T-helper 2 cell treated with Interferon-gamma antibody and Interleukin-4, amounts not matched to agents 5 μg/mL and 100 μg/mL, for 36 hours (primary cell): Measurements from ENCODE around the gene TTC14.
A peak's percentile ranks its signal among the peaks of the same experiment; 100 is the strongest.
"Not testable (repeated sequence)": the region's sequence is repeated elsewhere in the genome, so short reads cannot be mapped to it uniquely, and the experiment has no call there.

Experiments
- DNase-seq: peaks from one replicate; pipeline ENCODE4 v3.0.0; 2021; ENCODE audit warnings: low spot score
- H3K27ac Mint-ChIP-seq: one replicate; pipeline ENCODE4 v1.8.0; 2021; ENCODE audit warnings: mild to moderate bottlenecking, mixed read lengths
- H3K27me3 Mint-ChIP-seq: one replicate; pipeline ENCODE4 v1.8.0; 2021; ENCODE audit warnings: low read depth, mixed read lengths
- H3K36me3 Mint-ChIP-seq: one replicate; pipeline ENCODE4 v1.8.0; 2021; ENCODE audit warnings: low read depth, mixed read lengths
- H3K4me1 Mint-ChIP-seq: one replicate; pipeline ENCODE4 v1.8.0; 2021; ENCODE audit warnings: low read depth, mixed read lengths
- H3K4me3 Mint-ChIP-seq: one replicate; pipeline ENCODE4 v1.8.0; 2022; ENCODE audit warnings: mild to moderate bottlenecking, moderate library complexity, mixed read lengths
- H3K9me3 Mint-ChIP-seq: one replicate; pipeline ENCODE4 v1.8.0; 2021; ENCODE audit warnings: mixed read lengths

TTC14 gene

GRCh38 chr3:180611006-180611405 lies 9.0 kb downstream of the TTC14 start:
- peaks cover 63% of the 10 kb centered on the region for H3K36me3 Mint-ChIP-seq
- no peak overlapping the region for H3K4me3 Mint-ChIP-seq
- no peaks in the 10 kb centered on the region for H3K9me3 Mint-ChIP-seq
- no peaks in the 10 kb centered on the region for H3K27me3 Mint-ChIP-seq
- DNase-seq = no peak
- no peak overlapping the region for H3K27ac Mint-ChIP-seq
- H3K4me1 Mint-ChIP-seq = peaks cover 2% of the 10 kb centered on the region

DNA sequence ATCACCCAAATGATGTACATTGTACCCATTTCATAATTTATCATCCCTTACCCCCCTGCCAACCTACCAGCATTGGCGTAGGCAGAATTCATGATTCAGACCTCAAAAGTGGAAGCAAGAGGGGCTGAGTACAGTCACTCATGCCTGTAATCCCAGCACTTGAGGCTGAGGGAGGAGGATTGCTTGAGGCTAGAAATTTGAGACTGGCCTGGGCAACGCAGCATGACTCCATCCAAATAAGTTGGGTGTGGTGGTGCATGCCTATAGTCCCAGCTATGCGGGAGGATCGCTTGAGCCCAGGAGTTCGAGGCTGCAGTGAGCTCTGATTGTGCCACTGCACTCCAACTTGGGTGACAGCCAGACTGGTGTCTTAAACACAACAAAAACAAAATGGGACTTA lies 10.4 kb downstream of the TTC14 start:
- no peak for DNase-seq
- Mint-ChIP-seq H3K27ac (no peak overlapping the region), H3K4me3 (no peak overlapping the region), H3K27me3 (no peaks in the 10 kb centered on the region), H3K4me1 (no peaks in the 10 kb centered on the region), H3K36me3 (peaks cover 55% of the 10 kb centered on the region), H3K9me3 (no peaks in the 10 kb centered on the region)

DNA sequence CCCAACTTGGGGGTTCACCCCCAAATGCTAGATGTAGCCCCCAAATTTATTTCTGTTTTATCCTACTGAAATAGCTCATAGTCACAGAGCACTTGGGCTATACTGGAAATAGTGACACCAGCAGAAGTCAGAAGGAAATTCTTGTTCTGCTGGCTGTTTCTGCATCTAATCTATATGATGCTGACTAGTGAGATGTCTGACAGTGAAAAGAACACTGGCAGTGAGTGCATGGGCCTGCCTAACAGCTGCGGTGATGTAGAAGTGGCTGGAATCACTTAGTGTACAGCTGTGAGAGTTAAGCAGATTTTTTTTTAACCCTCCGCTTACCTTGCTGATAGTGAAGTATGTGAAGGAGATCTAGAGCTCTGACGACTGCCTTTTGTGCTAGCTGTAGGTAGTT lies 14.0 kb downstream of the TTC14 start:
- no peak overlapping the region for H3K4me3 Mint-ChIP-seq
- no peaks in the 10 kb centered on the region for H3K9me3 Mint-ChIP-seq
- H3K4me1 Mint-ChIP-seq = no peaks in the 10 kb centered on the region
- peaks cover 46% of the 10 kb centered on the region for H3K36me3 Mint-ChIP-seq
- no peak overlapping the region for H3K27ac Mint-ChIP-seq
- H3K27me3 Mint-ChIP-seq = no peaks in the 10 kb centered on the region
- no peak for DNase-seq

DNA sequence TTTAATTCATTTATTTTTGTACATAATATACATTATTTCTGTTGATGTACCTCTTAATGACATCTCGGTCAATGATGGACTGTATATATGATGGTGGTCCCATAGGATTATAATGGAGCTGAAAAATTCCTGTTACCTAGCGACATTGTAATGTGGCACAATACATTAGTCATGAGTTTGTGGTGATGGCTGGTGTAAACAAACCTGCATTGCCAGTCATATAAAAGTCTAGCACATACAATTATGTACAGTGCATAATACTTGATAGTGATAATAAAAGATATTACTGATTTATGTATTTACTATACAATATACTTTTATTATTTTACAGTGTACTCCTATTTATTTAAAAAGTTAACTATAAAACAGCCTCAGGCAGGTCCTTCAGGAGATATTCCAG lies 15.1 kb downstream of the TTC14 start:
- no peak overlapping the region for H3K4me3 Mint-ChIP-seq
- no peaks in the 10 kb centered on the region for H3K27me3 Mint-ChIP-seq
- DNase-seq = no peak
- no peak overlapping the region for H3K27ac Mint-ChIP-seq
- no peaks in the 10 kb centered on the region for H3K4me1 Mint-ChIP-seq
- H3K9me3 Mint-ChIP-seq = no peaks in the 10 kb centered on the region
- H3K36me3 Mint-ChIP-seq = peaks cover 47% of the 10 kb centered on the region

DNA sequence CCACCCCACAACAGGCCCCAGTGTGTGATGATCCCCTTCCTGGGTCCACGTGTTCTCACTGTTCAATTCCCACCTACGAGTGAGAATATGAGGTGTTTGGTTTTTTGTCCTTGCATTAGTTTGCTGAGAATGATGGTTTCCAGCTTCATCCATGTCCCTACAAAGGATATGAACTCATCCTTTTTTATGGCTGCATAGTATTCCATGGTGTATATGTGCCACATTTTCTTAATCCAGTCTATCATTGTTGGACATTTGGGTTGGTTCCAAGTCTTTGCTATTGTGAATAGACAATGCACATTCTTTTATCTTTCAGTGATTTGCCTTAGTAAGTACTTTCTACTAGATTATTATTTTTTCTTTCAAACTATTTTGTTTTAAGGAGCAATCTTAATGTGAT lies 16.6 kb downstream of the TTC14 start:
- H3K4me1 Mint-ChIP-seq, H3K4me3 Mint-ChIP-seq, H3K9me3 Mint-ChIP-seq, DNase-seq, H3K27ac Mint-ChIP-seq, H3K27me3 Mint-ChIP-seq: not testable (repeated sequence)
- peaks cover 42% of the 10 kb centered on the region for H3K36me3 Mint-ChIP-seq

DNA sequence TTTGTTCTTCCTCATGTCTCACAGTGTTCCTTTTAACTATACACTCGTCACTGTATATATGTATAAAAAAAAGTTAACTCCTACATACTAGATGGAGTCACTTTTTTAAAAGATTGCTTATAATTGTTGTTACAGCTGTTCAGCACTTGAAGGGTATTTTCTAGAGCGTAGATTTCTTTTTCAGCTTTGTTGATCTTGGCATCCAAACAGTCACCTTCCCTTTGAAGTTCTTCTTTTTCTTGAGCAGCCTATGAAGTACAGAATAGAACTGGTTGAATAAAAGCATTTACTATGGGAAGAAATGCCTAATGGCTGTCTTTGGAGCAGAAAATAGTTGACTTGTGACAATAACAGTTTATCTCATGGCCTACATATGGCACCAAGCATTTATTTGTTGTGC lies 17.8 kb downstream of the TTC14 start:
- no peak overlapping the region for H3K27ac Mint-ChIP-seq
- H3K4me3 Mint-ChIP-seq = no peak overlapping the region
- H3K9me3 Mint-ChIP-seq = peaks cover 5% of the 10 kb centered on the region
- peaks cover 46% of the 10 kb centered on the region for H3K36me3 Mint-ChIP-seq
- H3K27me3 Mint-ChIP-seq = no peaks in the 10 kb centered on the region
- DNase-seq = no peak
- peaks cover 5% of the 10 kb centered on the region for H3K4me1 Mint-ChIP-seq

GRCh38 chr3:180624714-180625113 lies 22.8 kb downstream of the TTC14 start:
- Mint-ChIP-seq H3K36me3 (peaks cover 40% of the 10 kb centered on the region), H3K4me1 (peaks cover 10% of the 10 kb centered on the region), H3K27me3 (no peaks in the 10 kb centered on the region), H3K9me3 (peaks cover 12% of the 10 kb centered on the region), H3K27ac (peak overlapping the region; percentile 38), H3K4me3 (no peak overlapping the region)
- DNase-seq = no peak

DNA sequence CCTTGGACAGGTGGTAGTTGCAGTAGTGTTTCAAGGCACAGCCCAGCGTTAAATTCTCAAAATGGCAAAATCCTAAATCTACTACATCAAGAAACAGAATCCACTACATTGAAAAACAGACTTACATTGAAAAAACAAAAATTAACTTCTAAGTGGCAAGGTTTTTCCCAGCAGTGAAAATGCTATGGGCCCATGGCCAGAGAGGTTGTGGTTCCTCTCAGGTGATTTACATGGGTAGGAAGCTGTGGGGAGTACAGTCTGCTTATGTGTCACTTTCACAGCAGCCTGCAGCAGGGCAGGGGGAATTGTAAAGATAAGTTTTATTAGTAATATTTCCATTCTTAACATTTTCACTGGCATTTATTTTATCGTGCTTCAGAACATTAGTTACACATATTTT lies 24.9 kb downstream of the TTC14 start:
- Mint-ChIP-seq H3K27ac (no peak overlapping the region), H3K9me3 (peaks cover 12% of the 10 kb centered on the region), H3K4me3 (no peak overlapping the region), H3K4me1 (peaks cover 10% of the 10 kb centered on the region), H3K36me3 (peaks cover 30% of the 10 kb centered on the region), H3K27me3 (no peaks in the 10 kb centered on the region)
- no peak for DNase-seq

DNA sequence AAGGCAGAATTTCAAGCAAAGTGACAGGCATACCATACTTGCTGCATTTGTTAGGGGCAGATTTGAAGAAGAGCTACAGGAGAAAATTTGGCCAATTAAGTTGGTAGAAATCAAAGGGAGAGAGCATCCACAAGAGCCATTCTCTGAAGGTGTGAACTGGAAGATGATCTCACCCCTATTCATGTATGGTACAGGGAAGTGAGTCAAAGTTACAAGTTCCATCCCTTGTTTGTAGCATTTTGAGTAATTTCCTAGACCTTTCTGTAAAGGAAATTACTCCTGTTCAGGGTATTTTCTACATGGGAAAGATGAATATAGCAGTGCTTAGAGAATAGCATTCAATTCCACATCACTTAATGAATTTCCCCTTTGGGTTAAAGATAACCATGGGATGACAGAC lies 28.4 kb downstream of the TTC14 start:
- peaks cover under 1% of the 10 kb centered on the region for H3K9me3 Mint-ChIP-seq
- no peaks in the 10 kb centered on the region for H3K4me1 Mint-ChIP-seq
- DNase-seq = no peak
- H3K27me3 Mint-ChIP-seq = peaks cover 11% of the 10 kb centered on the region
- H3K27ac Mint-ChIP-seq = no peak overlapping the region
- no peak overlapping the region for H3K4me3 Mint-ChIP-seq
- peaks cover 5% of the 10 kb centered on the region for H3K36me3 Mint-ChIP-seq

DNA sequence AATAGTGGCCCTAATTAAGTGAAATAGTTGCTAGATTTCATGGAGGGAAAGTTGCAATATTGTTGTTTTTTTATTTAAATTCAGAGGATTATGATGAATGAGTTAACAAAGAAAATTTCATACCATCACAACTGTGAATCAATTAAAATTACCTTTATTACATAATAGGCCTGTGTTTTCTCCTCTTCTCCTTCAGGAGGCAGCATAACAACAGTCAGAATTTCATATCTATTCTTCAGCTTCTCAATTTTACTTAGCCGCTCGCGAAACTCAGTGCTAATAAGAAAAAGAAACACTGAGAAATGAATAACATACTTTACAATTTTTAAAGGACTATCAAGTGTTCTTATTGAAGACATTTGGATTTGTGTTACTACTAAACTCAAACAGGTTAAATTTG lies 29.4 kb downstream of the TTC14 start:
- Mint-ChIP-seq H3K4me1 (no peaks in the 10 kb centered on the region), H3K4me3 (no peak overlapping the region), H3K36me3 (no peaks in the 10 kb centered on the region), H3K27ac (no peak overlapping the region), H3K9me3 (no peaks in the 10 kb centered on the region), H3K27me3 (peaks cover 11% of the 10 kb centered on the region)
- no peak for DNase-seq

GRCh38 chr3:180633722-180634121 lies 31.8 kb downstream of the TTC14 start:
- H3K4me3 Mint-ChIP-seq = no peak overlapping the region
- DNase-seq = no peak
- no peaks in the 10 kb centered on the region for H3K36me3 Mint-ChIP-seq
- H3K9me3 Mint-ChIP-seq = no peaks in the 10 kb centered on the region
- no peaks in the 10 kb centered on the region for H3K4me1 Mint-ChIP-seq
- H3K27ac Mint-ChIP-seq = no peak overlapping the region
- H3K27me3 Mint-ChIP-seq = peaks cover 11% of the 10 kb centered on the region

- no peaks in the 10 kb centered on the region for H3K9me3 Mint-ChIP-seq
- no peaks in the 10 kb centered on the region for H3K36me3 Mint-ChIP-seq
- H3K27me3 Mint-ChIP-seq = peaks cover 11% of the 10 kb centered on the region
- H3K4me1 Mint-ChIP-seq = no peaks in the 10 kb centered on the region
- no peak overlapping the region for H3K4me3 Mint-ChIP-seq
- no peak overlapping the region for H3K27ac Mint-ChIP-seq
- no peak for DNase-seq
Observed at GRCh38 chr3:180640987-180641386, 39.0 kb downstream of the TTC14 start.

DNA sequence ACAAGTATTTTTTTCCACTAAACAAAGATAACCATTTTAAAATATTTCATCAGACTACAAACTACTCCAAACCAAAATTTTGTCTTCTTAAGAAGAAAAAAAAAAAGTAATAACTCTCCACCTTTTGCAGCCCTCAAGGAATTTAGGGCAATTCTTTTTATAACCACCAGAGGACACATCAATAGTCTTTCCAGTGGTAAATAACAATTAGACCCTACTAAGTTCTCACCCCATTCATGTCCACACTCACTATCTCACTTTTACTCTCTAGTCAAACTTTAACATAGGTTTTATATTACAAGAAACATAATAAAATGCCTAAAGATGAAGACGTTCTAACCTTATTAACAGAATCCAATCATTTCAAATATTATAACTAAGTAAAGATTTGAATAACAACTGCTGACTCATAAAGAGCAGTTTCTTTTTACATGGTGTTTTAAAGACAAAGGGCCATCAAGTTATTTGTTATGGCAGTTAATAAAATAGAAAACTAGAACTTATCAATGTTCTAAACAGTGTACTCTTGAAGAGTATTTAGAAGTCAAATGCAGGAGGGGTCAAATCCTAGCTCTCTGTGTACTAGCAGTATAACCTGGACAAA lies 44.3 kb downstream of the TTC14 start:
- H3K4me3 Mint-ChIP-seq = no peak overlapping the region
- H3K36me3 Mint-ChIP-seq = no peaks in the 10 kb centered on the region
- H3K9me3 Mint-ChIP-seq = no peaks in the 10 kb centered on the region
- H3K27ac Mint-ChIP-seq = no peak overlapping the region
- no peak for DNase-seq
- peaks cover 2% of the 10 kb centered on the region for H3K27me3 Mint-ChIP-seq
- H3K4me1 Mint-ChIP-seq = no peaks in the 10 kb centered on the region

GRCh38 chr3:180656406-180656805 lies 54.4 kb downstream of the TTC14 start:
- Mint-ChIP-seq H3K27me3 (peaks cover 3% of the 10 kb centered on the region), H3K27ac (no peak overlapping the region), H3K9me3 (no peaks in the 10 kb centered on the region), H3K4me3 (no peak overlapping the region), H3K36me3 (no peaks in the 10 kb centered on the region), H3K4me1 (no peaks in the 10 kb centered on the region)
- no peak for DNase-seq

GRCh38 chr3:180657094-180657493 lies 55.1 kb downstream of the TTC14 start:
- Mint-ChIP-seq H3K4me3 (no peak overlapping the region), H3K4me1 (no peaks in the 10 kb centered on the region), H3K27me3 (peaks cover 3% of the 10 kb centered on the region), H3K9me3 (no peaks in the 10 kb centered on the region), H3K36me3 (no peaks in the 10 kb centered on the region), H3K27ac (no peak overlapping the region)
- no peak for DNase-seq
